Naive thymus-derived CD8-positive, alpha-beta T cell (primary cell): Measurements from ENCODE around the gene DOCK6. TPM values are rescaled to one million over a fixed set of nuclear protein-coding genes. Genes with fewer than 3 reads are reported as not detected.
"Not testable (repeated sequence)": the region's sequence is repeated elsewhere in the genome, so short reads cannot be mapped to it uniquely, and the experiment has no call there.

ENCODE experiments used
- ATAC-seq, 2 donors: fragments of 150-1000 bp; cut with Tn5 transposase in 1 of 2; sonication (Bioruptor Pico), chemical (Tn5 transposase) in 1 of 2; 1 replicate in 1 of 2; 2 replicates in 1 of 2; pipeline ENCODE4 v1.10.0; 2021; ENCODE audit warnings: mild to moderate bottlenecking in 2 of 2, moderate library complexity in 2 of 2
- POLR2A ChIA-PET: fragments of 350-600 bp; sonication (Branson Sonifier 250); formaldehyde crosslinking; loops from one replicate; lab custom pipeline; 2021; ENCODE audit warnings: antibody characterized with exemption; lab: Charles Lee
- DNase-seq, 10 donors: peaks; one replicate each; pipeline versions ENCODE4 v3.0.0 to v3.0.0-alpha.2; 2020 to 2022
- H3K27ac Mint-ChIP-seq, 10 donors: one replicate each; pipeline ENCODE4 v1.8.0; 2020 to 2022; ENCODE audit warnings: mild to moderate bottlenecking in 10 of 10, mixed read lengths in 10 of 10, moderate library complexity in 4 of 10, inconsistent platforms in 1 of 10
- H3K27me3 Mint-ChIP-seq, 5 donors: one replicate each; pipeline ENCODE4 v1.8.0; 2021 to 2022; ENCODE audit warnings: mixed read lengths in 5 of 5
- H3K36me3 Mint-ChIP-seq, 3 donors: one replicate each; pipeline ENCODE4 v1.8.0; 2020 to 2022; ENCODE audit warnings: mixed read lengths in 3 of 3, mild to moderate bottlenecking in 2 of 3, inconsistent platforms in 1 of 3
- H3K4me1 Mint-ChIP-seq, 4 donors: one replicate each; pipeline ENCODE4 v1.8.0; 2021 to 2022; ENCODE audit warnings: mixed read lengths in 4 of 4
- H3K4me3 Mint-ChIP-seq, 10 donors: one replicate each; pipeline ENCODE4 v1.8.0; 2020 to 2022; ENCODE audit warnings: mild to moderate bottlenecking in 10 of 10, mixed read lengths in 10 of 10, moderate library complexity in 6 of 10, inconsistent platforms in 1 of 10
- H3K9me3 Mint-ChIP-seq, 9 donors: one replicate each; pipeline ENCODE4 v1.8.0; 2020 to 2022; ENCODE audit warnings: mixed read lengths in 9 of 9, mild to moderate bottlenecking in 3 of 9, inconsistent platforms in 1 of 9, moderate library complexity in 1 of 9
- polyA plus RNA-seq, 3 donors: library from polyadenylated mRNA; unstranded; fragments of 300-500 nt; fragmentation: Illumina TruSeq; gene quantifications; one replicate each; pipeline ENCODE4 v1.2.3, GENCODE V29; 2021
- total RNA-seq, 8 experiments: library from RNA in 2 of 8; stranded (reverse) in 2 of 8; gene quantifications; one replicate each; pipeline ENCODE4 v1.2.3 and lab custom pipeline; 2021 to 2026

Gene DOCK6
- total and polyA plus RNA-seq, 5 experiments from 2014 or later = 0.16 to 0.34 TPM; not detected in 3

DNA sequence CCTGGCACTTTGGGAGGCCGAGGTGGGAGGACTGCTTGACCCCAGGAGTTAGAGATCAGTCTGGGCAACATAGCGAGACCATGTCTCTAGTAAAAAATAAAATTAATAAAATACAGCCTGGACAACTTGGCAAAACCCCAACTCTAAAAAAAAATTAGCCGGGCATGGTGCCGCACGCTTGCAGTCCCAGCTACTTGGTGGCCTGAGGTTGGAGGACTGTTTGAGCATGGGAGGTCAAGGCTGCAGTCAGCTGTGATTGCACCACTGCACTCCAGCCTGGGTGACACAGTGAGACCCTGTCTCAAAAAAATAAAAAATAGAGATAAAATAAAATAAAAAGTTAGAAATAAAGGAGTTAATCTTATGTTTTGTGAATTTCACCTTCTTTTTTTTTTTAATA is 91.2 kb downstream of the DOCK6 start:
- Mint-ChIP-seq H3K4me3 (no peak overlapping the region), H3K27ac (no peak overlapping the region), H3K4me1 (no peaks in the 10 kb centered on the region), H3K36me3 (no peaks in the 10 kb centered on the region), H3K27me3 (peaks cover 0 to 3% (median 0%) of the 10 kb centered on the region in 5 donors), H3K9me3 (no peaks in the 10 kb centered on the region)
- no peak for DNase-seq
- POLR2A ChIA-PET = no interaction called here
- ATAC-seq = no peak

- Mint-ChIP-seq H3K27ac (no peak overlapping the region), H3K9me3 (no peaks in the 10 kb centered on the region), H3K4me1 (no peaks in the 10 kb centered on the region), H3K36me3 (no peaks in the 10 kb centered on the region), H3K27me3 (peaks cover 0 to 3% (median 0%) of the 10 kb centered on the region in 5 donors), H3K4me3 (no peak overlapping the region)
- POLR2A ChIA-PET = interaction anchor here (0.5 kb wide), 1 partner anchor 22 kb away, joined by 5 read pairs; no protein-coding TSS in a partner anchor
- no peak for ATAC-seq
- no peak for DNase-seq
These were observed 92.2 kb downstream of the DOCK6 start for GRCh38 chr19:11169896-11170678.

GRCh38 chr19:11168568-11168967 is 93.8 kb downstream of the DOCK6 start:
- POLR2A ChIA-PET = interaction anchor here (0.9 kb wide), 1 partner anchor 11 kb away, joined by 4 read pairs; no protein-coding TSS in a partner anchor
- no peak for ATAC-seq
- no peak for DNase-seq

GRCh38 chr19:11166281-11167142 is 95.8 kb downstream of the DOCK6 start:
- ATAC-seq (no peak), DNase-seq (no peak)
- Mint-ChIP-seq H3K27ac (peak overlapping the region in 3 of 10 donors; percentile 40 to 63 (median 52)), H3K27me3 (peaks cover 0 to 3% (median 0%) of the 10 kb centered on the region in 5 donors), H3K4me1 (no peaks in the 10 kb centered on the region), H3K9me3 (no peaks in the 10 kb centered on the region), H3K36me3 (no peaks in the 10 kb centered on the region), H3K4me3 (no peak overlapping the region)
- POLR2A ChIA-PET = interaction anchor here (0.6 kb wide), 1 partner anchor 20 kb away, joined by 3 read pairs; no protein-coding TSS in a partner anchor

More at GRCh38 chr19:11168568-11168967, 93.8 kb downstream of the DOCK6 start:
- no peak overlapping the region for H3K27ac Mint-ChIP-seq
- H3K27me3 Mint-ChIP-seq = peaks cover 0 to 3% (median 0%) of the 10 kb centered on the region in 5 donors
- H3K9me3 Mint-ChIP-seq = no peaks in the 10 kb centered on the region
- no peaks in the 10 kb centered on the region for H3K36me3 Mint-ChIP-seq
- no peak overlapping the region for H3K4me3 Mint-ChIP-seq
- no peaks in the 10 kb centered on the region for H3K4me1 Mint-ChIP-seq

DNA sequence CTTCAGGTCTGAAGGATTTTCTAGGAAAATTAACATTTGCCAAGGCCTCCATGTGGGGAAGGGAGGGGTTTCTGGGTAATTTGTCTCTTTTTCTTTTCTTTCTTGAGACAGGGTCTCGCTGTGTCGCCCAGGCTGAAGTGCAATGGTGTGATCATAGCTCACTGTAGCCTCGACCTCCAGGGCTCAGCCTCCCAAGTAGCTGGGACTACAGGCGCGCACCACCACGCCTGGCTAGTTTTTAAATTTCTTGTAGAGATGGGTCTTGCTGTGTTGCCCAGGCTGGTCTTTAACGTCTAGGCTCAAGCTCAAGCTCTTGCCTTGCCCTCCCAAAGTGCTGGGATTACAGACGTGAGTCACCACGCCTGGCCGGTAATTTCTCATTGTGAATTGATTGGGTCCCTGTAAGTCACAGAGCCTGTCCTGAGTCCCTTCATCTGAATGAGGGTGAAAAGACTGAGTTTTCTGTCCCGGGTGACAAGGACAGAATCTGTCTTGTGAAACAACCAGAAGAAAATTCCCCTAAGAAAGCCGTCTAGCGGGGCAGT is 96.8 kb downstream of the DOCK6 start:
- no peak for ATAC-seq
- H3K9me3 Mint-ChIP-seq = no peaks in the 10 kb centered on the region
- no peaks in the 10 kb centered on the region for H3K4me1 Mint-ChIP-seq
- H3K27ac Mint-ChIP-seq = no peak overlapping the region
- DNase-seq = no peak
- no peak overlapping the region for H3K4me3 Mint-ChIP-seq
- peaks cover 0 to 3% (median 0%) of the 10 kb centered on the region in 5 donors for H3K27me3 Mint-ChIP-seq
- POLR2A ChIA-PET = interaction anchor here (0.6 kb wide), 1 partner anchor 19 kb away, joined by 3 read pairs; no protein-coding TSS in a partner anchor
- no peaks in the 10 kb centered on the region for H3K36me3 Mint-ChIP-seq

GRCh38 chr19:11164879-11165406 is 97.4 kb downstream of the DOCK6 start:
- ATAC-seq (no peak), DNase-seq (no peak)
- Mint-ChIP-seq H3K27ac (no peak overlapping the region), H3K4me1 (no peaks in the 10 kb centered on the region), H3K27me3 (peaks cover 0 to under 1% (median 0%) of the 10 kb centered on the region in 5 donors), H3K36me3 (no peaks in the 10 kb centered on the region), H3K9me3 (peaks cover 0 to 3% (median 0%) of the 10 kb centered on the region in 9 donors), H3K4me3 (no peak overlapping the region)
- POLR2A ChIA-PET = no interaction called here

- peaks cover 0 to 3% (median 0%) of the 10 kb centered on the region in 9 donors for H3K9me3 Mint-ChIP-seq
- H3K4me3 Mint-ChIP-seq = no peak overlapping the region
- H3K27ac Mint-ChIP-seq = no peak overlapping the region
- H3K27me3 Mint-ChIP-seq = no peaks in the 10 kb centered on the region
- ATAC-seq = no peak
- no peak for DNase-seq
- H3K4me1 Mint-ChIP-seq = no peaks in the 10 kb centered on the region
- H3K36me3 Mint-ChIP-seq = no peaks in the 10 kb centered on the region
- POLR2A ChIA-PET = no interaction called here
These were observed 98.0 kb downstream of the DOCK6 start for GRCh38 chr19:11164296-11164695.

- DNase-seq, ATAC-seq, POLR2A ChIA-PET, H3K27ac Mint-ChIP-seq, H3K36me3 Mint-ChIP-seq, H3K9me3 Mint-ChIP-seq, H3K4me3 Mint-ChIP-seq, H3K27me3 Mint-ChIP-seq: not testable (repeated sequence)
- H3K4me1 Mint-ChIP-seq = peaks cover 4 to 11% (median 7%) of the 10 kb centered on the region in 4 donors
These were observed 101.9 kb downstream of the DOCK6 start for GRCh38 chr19:11160440-11160768.

- Mint-ChIP-seq H3K9me3 (peaks cover 0 to 3% (median 0%) of the 10 kb centered on the region in 9 donors), H3K4me3 (peak overlapping the region in 1 of 10 donors; percentile 10), H3K27me3 (no peaks in the 10 kb centered on the region), H3K27ac (no peak overlapping the region), H3K4me1 (peaks cover 4 to 12% (median 10%) of the 10 kb centered on the region in 4 donors), H3K36me3 (no peaks in the 10 kb centered on the region)
- DNase-seq = no peak
- no peak for ATAC-seq
- POLR2A ChIA-PET = no interaction called here
These were observed 102.5 kb downstream of the DOCK6 start for GRCh38 chr19:11159598-11160439.

DNA sequence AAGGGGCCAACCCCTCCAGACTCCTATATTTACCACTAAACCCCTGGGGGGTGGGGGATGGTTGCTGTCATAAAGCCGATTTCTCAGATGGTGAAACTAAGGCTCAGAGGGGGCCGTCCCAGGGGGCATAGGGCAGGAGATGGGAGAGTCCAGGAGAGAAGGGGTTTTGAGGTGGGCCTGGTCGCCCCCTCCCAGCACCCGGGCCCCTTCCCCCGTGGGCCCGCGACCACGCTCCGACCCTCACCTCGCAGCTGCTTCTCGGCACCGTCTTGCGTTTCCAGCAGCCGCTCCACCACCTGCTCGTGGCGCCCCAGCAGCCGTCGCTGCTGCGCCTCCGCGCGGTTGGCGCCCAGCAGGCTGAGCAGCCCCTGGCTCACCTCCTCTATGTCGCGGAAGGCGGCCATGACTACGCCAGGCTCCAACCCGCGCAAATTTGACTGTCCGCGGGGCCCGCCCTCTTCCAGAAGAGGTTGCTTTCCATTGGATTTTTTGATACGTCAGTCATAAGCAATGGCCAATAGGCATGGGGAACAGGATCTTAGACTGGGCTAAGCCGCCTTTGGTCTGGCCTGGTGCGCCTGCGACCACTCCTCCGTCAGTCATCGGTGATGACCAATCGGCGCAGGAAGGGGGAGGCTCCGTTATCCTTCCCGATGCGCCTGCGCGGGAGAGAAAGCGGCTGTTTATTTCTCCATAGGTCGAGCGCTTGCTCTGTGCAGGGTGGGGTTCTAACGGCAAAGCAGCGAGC is 106.8 kb downstream of the DOCK6 start, which contains the start of gene SPC24:
Gene SPC24, minus strand, starts transcription at position 410 of the 748 bp plus-strand sequence. Its CDS starts 6 bp downstream, at position 404.
- peaks cover 0 to 3% (median 0%) of the 10 kb centered on the region in 9 donors for H3K9me3 Mint-ChIP-seq
- ATAC-seq = peak; percentile 94 to 96
- peaks cover 9 to 18% (median 16%) of the 10 kb centered on the region in 4 donors for H3K4me1 Mint-ChIP-seq
- POLR2A ChIA-PET = interaction anchor here (1.0 kb wide), 1 partner anchor 8 kb away, joined by 4 read pairs; no protein-coding TSS in a partner anchor
- DNase-seq = peak; percentile 71 to 94 (median 86)
- no peaks in the 10 kb centered on the region for H3K27me3 Mint-ChIP-seq
- peak within 1 kb of the TSS; percentile 80 to 93 (median 88) for H3K4me3 Mint-ChIP-seq
- no peaks in the 10 kb centered on the region for H3K36me3 Mint-ChIP-seq
- peak within 1 kb of the TSS in 9 of 10 donors; percentile 43 to 92 (median 85) for H3K27ac Mint-ChIP-seq

DNA sequence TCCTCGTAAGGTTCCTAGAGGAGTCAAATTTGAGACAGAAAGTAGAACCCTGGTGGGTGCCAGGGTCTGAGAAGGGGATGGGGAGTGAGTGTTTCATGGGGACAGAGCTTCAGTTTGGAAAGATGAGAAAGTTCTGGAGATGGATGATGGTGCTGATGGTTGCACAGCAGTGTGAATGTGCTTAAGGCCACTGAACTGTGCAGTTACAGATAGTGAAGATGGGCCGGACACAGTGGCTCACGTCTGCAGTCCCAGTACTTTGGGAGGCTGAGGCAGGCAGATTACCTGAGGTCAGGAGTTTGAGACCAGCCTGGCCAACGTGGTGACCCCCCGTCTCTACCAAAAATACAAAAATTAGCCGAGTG is 107.7 kb downstream of the DOCK6 start:
- POLR2A ChIA-PET = interaction anchor here (1.0 kb wide), 1 partner anchor 16 kb away, joined by 3 read pairs; no protein-coding TSS in a partner anchor
- Mint-ChIP-seq H3K27me3 (no peaks in the 10 kb centered on the region), H3K36me3 (no peaks in the 10 kb centered on the region), H3K9me3 (no peaks in the 10 kb centered on the region), H3K27ac (peak overlapping the region in 4 of 10 donors; percentile 18 to 59 (median 37)), H3K4me3 (peak overlapping the region; percentile 56 to 93 (median 86)), H3K4me1 (peaks cover 9 to 18% (median 16%) of the 10 kb centered on the region in 4 donors)
- DNase-seq (no peak), ATAC-seq (no peak)
